Stomach (tissue), 9 donors: Measurements from ENCODE around the gene ODF4. TPM values are rescaled to one million over a fixed set of nuclear protein-coding genes. Genes with fewer than 3 reads are reported as not detected.

Experiments used
- DNase-seq, 2 donors: peaks; one replicate each; pipeline versions ENCODE4 v3.0.0 to v3.0.0-alpha.2; 2013 to 2019
- H3K27ac ChIP-seq, 5 donors: fragments of 200-600 bp in 4 of 5; sonication (generic) in 4 of 5; one replicate each; pipeline ENCODE4 v1.5.1; 2013 to 2019; ENCODE audit warnings: mild to moderate bottlenecking in 1 of 5, moderate library complexity in 1 of 5
- H3K27me3 ChIP-seq, 3 donors: fragments of 200-600 bp; sonication (generic); one replicate each; pipeline ENCODE4 v1.5.1; 2017 to 2019; ENCODE audit warnings: mixed run types in 1 of 3
- H3K36me3 ChIP-seq, 4 donors: fragments of 200-600 bp; sonication (generic); 1 replicate in 3 of 4; 2 replicates in 1 of 4; pipeline ENCODE4 v1.5.1; 2016 to 2019
- H3K4me1 ChIP-seq, 4 donors: fragments of 200-600 bp; sonication (generic); one replicate each; pipeline ENCODE4 v1.5.1; 2016 to 2019
- H3K4me3 ChIP-seq, 4 donors: fragments of 200-600 bp; sonication (generic) in 3 of 4; one replicate each; pipeline ENCODE4 v1.5.1; 2016 to 2019; ENCODE audit warnings: mild to moderate bottlenecking in 1 of 4
- H3K9me3 ChIP-seq, 4 donors: fragments of 200-600 bp; sonication (generic); one replicate each; pipeline ENCODE4 v1.5.1; 2016 to 2019
- CTCF ChIP-seq, 7 experiments: fragments of 450-650 bp in 4 of 7; fragments of 200-600 bp in 3 of 7; sonication (generic) in 3 of 7; IDR thresholded peaks; one replicate each; pipeline ENCODE4 v1.5.1; 2016 to 2019; ENCODE audit warnings: antibody characterized with exemption in 7 of 7, control low read depth in 2 of 7, mild to moderate bottlenecking in 1 of 7
- EP300 ChIP-seq: sonication (generic); formaldehyde crosslinking; IDR thresholded peaks from one replicate; pipeline ENCODE4 v1.6.1; 2017; ENCODE audit warnings: antibody characterized with exemption
- POLR2A ChIP-seq, 4 donors: fragments of 450-650 bp; IDR thresholded peaks; one replicate each; pipeline ENCODE4 v1.6.1; 2016; ENCODE audit warnings: antibody characterized with exemption in 4 of 4, control low read depth in 2 of 4, mild to moderate bottlenecking in 1 of 4, moderate library complexity in 1 of 4
- POLR2AphosphoS5 ChIP-seq, 3 donors: sonication (generic); formaldehyde crosslinking; IDR thresholded peaks; one replicate each; pipeline ENCODE4 v1.6.1; 2016; ENCODE audit warnings: antibody characterized with exemption in 3 of 3
- WGBS, 5 donors: extraction: QIAGEN DNeasy Blood & Tissue Kit in 3 of 5; methylation state at CpG; one replicate each; pipeline versions ENCODE4 v1.1.5 to v1.1.7; 2013 to 2018; 5-methylcytosine and 5-hydroxymethylcytosine counted together
- intact Hi-C: fragments of 100-400 bp; cut with DNase I; formaldehyde crosslinking; loops from one replicate; pipeline ENCODE4 v1.15.1; 2023; ENCODE audit warnings: low total_unique reads
- polyA plus RNA-seq, 3 donors: library from polyadenylated mRNA; stranded (reverse); fragments of 200-250 nt; gene quantifications; one replicate each; pipeline ENCODE4 v1.2.3, GENCODE V29; 2013
- total RNA-seq, 5 donors: library from RNA; depleted of rRNA; stranded (reverse); fragments of >200 nt; gene quantifications; one replicate each; pipeline versions ENCODE4 v1.1.0 to v1.2.3, GENCODE V29; 2014 to 2016
- donor health status: healthy with polysubstance abuse.
- donor health status: Bipolar disorder and iron deficiency.
- donor health status: healthy.

ODF4 gene
- total and polyA plus RNA-seq, 8 donors, result not detected

GRCh38 chr17:8294814-8295316 lies 44.8 kb upstream of the ODF4 start:
- Histone ChIP-seq H3K36me3 (peaks cover 0 to 10% (median 0%) of the 10 kb centered on the region in 4 donors), H3K27ac (peak overlapping the region; percentile 92 to 97 (median 93)), H3K4me3 (peak overlapping the region; percentile 55 to 66 (median 60)), H3K9me3 (no peaks in the 10 kb centered on the region), H3K27me3 (no peaks in the 10 kb centered on the region), H3K4me1 (peaks cover 8 to 38% (median 20%) of the 10 kb centered on the region in 4 donors)
- 5 to 8% (median 6%) methylated on average over 15 of the region's 15 CpGs for WGBS, 5 donors
- intact Hi-C loops, result no loop called here
- no peak for DNase-seq
- TF ChIP-seq EP300 (no peak), CTCF (IDR thresholded peaks at IDR 0.05) (no peak), POLR2AphosphoS5 (IDR thresholded peaks at IDR 0.05) (no peak), POLR2A (IDR thresholded peaks at IDR 0.05) (no peak)

GRCh38 chr17:8300226-8300625 lies 39.4 kb upstream of the ODF4 start:
- Histone ChIP-seq H3K27me3 (no peaks in the 10 kb centered on the region), H3K9me3 (no peaks in the 10 kb centered on the region), H3K4me1 (peaks cover 0 to 12% (median 6%) of the 10 kb centered on the region in 4 donors), H3K36me3 (no peaks in the 10 kb centered on the region), H3K4me3 (no peak overlapping the region), H3K27ac (no peak overlapping the region)
- intact Hi-C loops, result no loop called here
- no peak for DNase-seq
- TF ChIP-seq POLR2AphosphoS5 (IDR thresholded peaks at IDR 0.05) (no peak), POLR2A (IDR thresholded peaks at IDR 0.05) (no peak), CTCF (IDR thresholded peaks at IDR 0.05) (no peak), EP300 (no peak)
- 51 to 63% (median 58%) methylated on average over 3 of the region's 3 CpGs for WGBS, 5 donors

- peak; percentile 57 to 89 for DNase-seq
- no peak overlapping the region for H3K27ac ChIP-seq
- no peak overlapping the region for H3K4me3 ChIP-seq
- H3K36me3 ChIP-seq, result no peaks in the 10 kb centered on the region
- no peaks in the 10 kb centered on the region for H3K9me3 ChIP-seq
- H3K27me3 ChIP-seq, result no peaks in the 10 kb centered on the region
- WGBS, 5 donors, result 12 to 15% (median 13%) methylated on average over 8 of the region's 8 CpGs
- TF ChIP-seq POLR2AphosphoS5 (IDR thresholded peaks at IDR 0.05), result peak; percentile 24 to 64 (median 42)
- TF ChIP-seq CTCF (IDR thresholded peaks at IDR 0.05), result peak in 5 of 7 experiments; percentile 77 to 92 (median 82)
- TF ChIP-seq EP300, result no peak
- no peak for TF ChIP-seq POLR2A (IDR thresholded peaks at IDR 0.05)
- intact Hi-C loops, result no loop called here
- H3K4me1 ChIP-seq, result peaks cover 0 to 11% (median 5%) of the 10 kb centered on the region in 4 donors
These were observed 38.9 kb upstream of the ODF4 start for GRCh38 chr17:8300627-8301242.

- WGBS, 5 donors, result 39 to 61% (median 57%) methylated on average over 9 to 10 of the region's 10 CpGs
- no peak for DNase-seq
- H3K4me3 ChIP-seq, result peak overlapping the region; percentile 7 to 29 (median 26)
These were observed 29.0 kb upstream of the ODF4 start for GRCh38 chr17:8310601-8311123.

More at GRCh38 chr17:8310601-8311123, 29.0 kb upstream of the ODF4 start:
- Histone ChIP-seq H3K27ac (peak overlapping the region; percentile 9 to 67 (median 51)), H3K4me1 (peaks cover 7 to 11% (median 10%) of the 10 kb centered on the region in 4 donors), H3K36me3 (no peaks in the 10 kb centered on the region), H3K9me3 (no peaks in the 10 kb centered on the region), H3K27me3 (peaks cover 0 to 57% (median 42%) of the 10 kb centered on the region in 3 donors)
- TF ChIP-seq POLR2AphosphoS5 (IDR thresholded peaks at IDR 0.05), result peak in 1 of 3 donors; percentile 41
- TF ChIP-seq CTCF (IDR thresholded peaks at IDR 0.05), result no peak
- intact Hi-C loops, result no loop called here
